H9 (cell line): ENCODE data around the gene B3GALNT2. TPM values are rescaled to one million over a fixed set of nuclear protein-coding genes. Genes with fewer than 3 reads are reported as not detected.

Experiments
- DNase-seq: peaks from one replicate; pipeline ENCODE4 v3.0.0-alpha.2; 2017
- H2AFZ ChIP-seq: one replicate; pipeline ENCODE4 v1.6.1; 2013; ENCODE audit warnings: mild to moderate bottlenecking, low read length, control low read depth, moderate library complexity
- H2AK5ac ChIP-seq: 2 replicates; pipeline ENCODE4 v1.6.1; 2013; ENCODE audit warnings: low read length, control low read depth, mixed read lengths; ENCODE audit not compliant: insufficient read length
- H2BK120ac ChIP-seq: one replicate; pipeline ENCODE4 v1.6.1; 2013; ENCODE audit warnings: low read depth, mild to moderate bottlenecking, low read length, control low read depth, inconsistent platforms; ENCODE audit not compliant: poor library complexity, severe bottlenecking
- H2BK12ac ChIP-seq: 2 replicates; pipeline ENCODE4 v1.6.1; 2013; ENCODE audit warnings: low read length, control low read depth, mixed read lengths, low read depth; ENCODE audit not compliant: insufficient read length
- H2BK15ac ChIP-seq: 2 replicates; pipeline ENCODE4 v1.6.1; 2013; ENCODE audit warnings: low read depth, low read length, control low read depth
- H2BK20ac ChIP-seq: one replicate; pipeline ENCODE4 v1.6.1; 2013; ENCODE audit warnings: low read depth, mild to moderate bottlenecking, low read length, control low read depth, inconsistent platforms; ENCODE audit not compliant: poor library complexity, severe bottlenecking
- H2BK5ac ChIP-seq: 2 replicates; pipeline ENCODE4 v1.6.1; 2013; ENCODE audit warnings: low read length, control low read depth, mixed read lengths; ENCODE audit not compliant: insufficient read length
- H3K14ac ChIP-seq: 2 replicates; pipeline ENCODE4 v1.6.1; 2013; ENCODE audit warnings: low read length, control low read depth; ENCODE audit not compliant: insufficient read depth
- H3K18ac ChIP-seq: 2 replicates; pipeline ENCODE4 v1.6.1; 2013; ENCODE audit warnings: low read depth, mild to moderate bottlenecking, mixed read lengths, low read length, control low read depth; ENCODE audit not compliant: insufficient read length
- H3K23ac ChIP-seq: 2 replicates; pipeline ENCODE4 v1.6.1; 2013; ENCODE audit warnings: low read length, control low read depth, mixed read lengths, low read depth; ENCODE audit not compliant: insufficient read length
- H3K23me2 ChIP-seq: 2 replicates; pipeline ENCODE4 v1.6.1; 2013; ENCODE audit warnings: low read depth, mild to moderate bottlenecking, mixed read lengths, low read length, control low read depth; ENCODE audit not compliant: insufficient read length, poor library complexity, severe bottlenecking
- H3K27ac ChIP-seq: 2 replicates; pipeline ENCODE4 v1.5.1; 2013; ENCODE audit warnings: low read length, control low read depth, mixed read lengths, low read depth; ENCODE audit not compliant: insufficient read length
- H3K27me3 ChIP-seq: 2 replicates; pipeline ENCODE4 v1.6.1; 2013; ENCODE audit warnings: low read length, control low read depth, inconsistent platforms; ENCODE audit not compliant: insufficient read depth
- H3K4ac ChIP-seq: 2 replicates; pipeline ENCODE4 v1.6.1; 2013; ENCODE audit warnings: low read depth, mild to moderate bottlenecking, control low read depth, inconsistent platforms, low read length, moderate library complexity
- H3K4me1 ChIP-seq: 2 replicates; pipeline ENCODE4 v1.6.1; 2013; ENCODE audit warnings: low read length, control low read depth, inconsistent platforms; ENCODE audit not compliant: insufficient read depth
- H3K4me2 ChIP-seq: 2 replicates; pipeline ENCODE4 v1.6.1; 2013; ENCODE audit warnings: low read length, control low read depth, mixed read lengths; ENCODE audit not compliant: insufficient read length, insufficient read depth
- H3K56ac ChIP-seq: 2 replicates; pipeline ENCODE4 v1.6.1; 2013; ENCODE audit warnings: low read depth, mild to moderate bottlenecking, mixed read lengths, low read length, control low read depth; ENCODE audit not compliant: insufficient read length
- H3K79me1 ChIP-seq: 2 replicates; pipeline ENCODE4 v1.6.1; 2013; ENCODE audit warnings: low read depth, mild to moderate bottlenecking, moderate library complexity, low read length, control low read depth, inconsistent platforms; ENCODE audit not compliant: insufficient read depth, poor library complexity, severe bottlenecking
- H3K79me2 ChIP-seq: 2 replicates; pipeline ENCODE4 v1.6.1; 2013; ENCODE audit warnings: low read length, control low read depth, inconsistent platforms; ENCODE audit not compliant: insufficient read depth
- H3K9ac ChIP-seq: 2 replicates; pipeline ENCODE4 v1.6.1; 2013; ENCODE audit warnings: low read length, control low read depth, mixed read lengths; ENCODE audit not compliant: insufficient read length; ENCODE audit errors: extremely low read depth
- H3K9me3 ChIP-seq: one replicate; pipeline ENCODE4 v1.6.1; 2013; ENCODE audit warnings: low read depth, low read length, inconsistent platforms; ENCODE audit not compliant: control insufficient read depth
- H3T11ph ChIP-seq: one replicate; pipeline ENCODE4 v1.6.1; 2013; ENCODE audit warnings: mild to moderate bottlenecking, low read length, control low read depth, inconsistent platforms
- H4K20me1 ChIP-seq: one replicate; pipeline ENCODE4 v1.6.1; 2013; ENCODE audit not compliant: control insufficient read depth, insufficient read length, insufficient read depth
- H4K5ac ChIP-seq: 2 replicates; pipeline ENCODE4 v1.6.1; 2013; ENCODE audit warnings: low read depth, mild to moderate bottlenecking, mixed read lengths, low read length, control low read depth; ENCODE audit not compliant: insufficient read length
- H4K8ac ChIP-seq: replicated peaks from 2 replicates; pipeline ENCODE4 v1.6.1; 2013; ENCODE audit warnings: low read length, control low read depth, mixed read lengths, low read depth; ENCODE audit not compliant: insufficient read length
- H4K91ac ChIP-seq: 2 replicates; pipeline ENCODE4 v1.6.1; 2013; ENCODE audit warnings: low read depth, mild to moderate bottlenecking, moderate library complexity, mixed read lengths, low read length, control low read depth; ENCODE audit not compliant: insufficient read length
- H3K27ac Mint-ChIP-seq, 3 experiments: 2 replicates in 2 of 3; 3 replicates in 1 of 3; pipeline ENCODE4 v1.8.0; 2020 to 2021; ENCODE audit warnings: mixed read lengths in 3 of 3, mild to moderate bottlenecking in 1 of 3, moderate library complexity in 1 of 3
- H3K27me3 Mint-ChIP-seq: 2 replicates; pipeline ENCODE4 v1.8.0; 2021; ENCODE audit warnings: low read depth, mild to moderate bottlenecking, moderate library complexity, mixed read lengths
- H3K36me3 Mint-ChIP-seq, 3 experiments: 2 replicates in 2 of 3; 3 replicates in 1 of 3; pipeline ENCODE4 v1.8.0; 2020 to 2021; ENCODE audit warnings: low read depth in 3 of 3, mixed read lengths in 3 of 3; ENCODE audit not compliant: insufficient read depth in 1 of 3
- H3K4me1 Mint-ChIP-seq, 2 experiments: 2 replicates each; pipeline ENCODE4 v1.8.0; 2020; ENCODE audit warnings: mixed read lengths in 2 of 2
- H3K4me3 Mint-ChIP-seq, 2 experiments: 2 replicates in 1 of 2; 3 replicates in 1 of 2; pipeline ENCODE4 v1.8.0; 2020 to 2021; ENCODE audit warnings: mild to moderate bottlenecking in 2 of 2, mixed read lengths in 2 of 2, moderate library complexity in 1 of 2
- H3K9me3 Mint-ChIP-seq, 2 experiments: 2 replicates in 1 of 2; 3 replicates in 1 of 2; pipeline ENCODE4 v1.8.0; 2020; ENCODE audit warnings: mild to moderate bottlenecking in 2 of 2, mixed read lengths in 2 of 2, moderate library complexity in 1 of 2
- WGBS: extraction: QIAGEN DNeasy Blood & Tissue Kit; methylation state at CpG from one replicate; pipeline ENCODE4 v1.1.7; 2013; ENCODE audit warnings: missing lambda C conversion rate, low lambda C conversion rate, mixed read lengths; ENCODE audit not compliant: insufficient read length; ENCODE audit errors: extremely low coverage; 5-methylcytosine and 5-hydroxymethylcytosine counted together
- total RNA-seq: library from RNA; stranded (reverse); gene quantifications from 2 replicates; pipeline ENCODE4 v1.2.1, GENCODE V29; 2021
- TF ChIP-seq, protein P1 (sequence below): fragments of 200-600 bp; sonication (generic); conservative IDR thresholded peaks from 3 replicates; pipeline ENCODE4 v1.8.0; 2021; ENCODE audit warnings: antibody characterized with exemption, mild to moderate bottlenecking

Gene B3GALNT2
- total RNA-seq, 1 experiment from 2014 or later: 27.8 TPM

DNA sequence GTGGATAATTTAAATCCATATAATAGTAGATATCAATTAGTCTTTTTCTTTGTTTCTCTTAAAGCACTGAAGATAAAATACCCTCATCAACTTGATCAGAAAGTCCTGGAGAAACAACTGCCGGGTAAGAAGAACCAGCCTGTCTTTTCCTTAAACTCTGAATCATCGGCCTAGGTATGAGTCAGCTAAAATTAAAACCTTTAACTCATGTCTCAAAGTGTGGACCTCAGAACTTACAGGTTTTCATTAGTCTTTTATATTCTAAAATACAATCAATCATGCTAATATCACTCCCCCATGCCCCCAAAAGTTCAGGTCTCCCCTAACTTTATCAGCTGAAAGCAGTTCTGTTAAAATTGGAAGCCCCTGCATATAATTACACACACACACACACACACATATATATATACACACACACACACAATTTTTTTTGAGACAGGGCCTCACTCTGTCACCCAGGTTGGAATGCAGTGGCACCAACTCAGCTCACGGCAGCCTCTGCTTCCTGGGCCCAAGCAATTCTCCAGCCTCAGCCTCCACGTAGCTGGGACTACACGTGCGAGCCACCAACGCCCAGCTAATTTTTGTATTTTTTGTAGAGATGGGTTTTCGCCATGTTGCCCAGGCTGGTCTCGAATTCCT is 61.3 kb downstream of the B3GALNT2 start:
- Mint-ChIP-seq H3K9me3 (no peaks in the 10 kb centered on the region), H3K27me3 (no peaks in the 10 kb centered on the region), H3K36me3 (peaks cover 22 to 84% (median 64%) of the 10 kb centered on the region in 3 experiments)

More for the DNA sequence above, 61.3 kb downstream of the B3GALNT2 start:
- H3K27ac ChIP-seq: no peak overlapping the region
- H3K4me2 ChIP-seq: no peak overlapping the region
- H2BK5ac ChIP-seq: no peak overlapping the region
- H3T11ph ChIP-seq: no peak overlapping the region
- H3K56ac ChIP-seq: no peak overlapping the region
- H3K23ac ChIP-seq: no peak overlapping the region
- H4K5ac ChIP-seq: no peak overlapping the region
- H3K23me2 ChIP-seq: no peaks in the 10 kb centered on the region
- H2BK120ac ChIP-seq: no peak overlapping the region
- no peaks in the 10 kb centered on the region for H3K79me2 ChIP-seq
- no peaks in the 10 kb centered on the region for H3K4me1 ChIP-seq
- H3K27me3 ChIP-seq: no peaks in the 10 kb centered on the region
- no peak overlapping the region for H3K9ac ChIP-seq
- no peak overlapping the region for H3K14ac ChIP-seq
- Mint-ChIP-seq H3K4me3 (no peak overlapping the region), H3K4me1 (no peaks in the 10 kb centered on the region), H3K27ac (peak overlapping the region in 1 of 3 experiments; percentile 61; a peak in 1 of 7 replicates)
- H2BK20ac ChIP-seq: no peak overlapping the region
- H2BK15ac ChIP-seq: no peak overlapping the region
- H2BK12ac ChIP-seq: no peak overlapping the region
- no CpG with 5 or more reads among the region's 9 CpGs for whole genome bisulfite sequencing
- H3K79me1 ChIP-seq: no peaks in the 10 kb centered on the region
- no peak overlapping the region for H3K18ac ChIP-seq
- no peak overlapping the region for H4K91ac ChIP-seq
- TF ChIP-seq, protein P1, sequence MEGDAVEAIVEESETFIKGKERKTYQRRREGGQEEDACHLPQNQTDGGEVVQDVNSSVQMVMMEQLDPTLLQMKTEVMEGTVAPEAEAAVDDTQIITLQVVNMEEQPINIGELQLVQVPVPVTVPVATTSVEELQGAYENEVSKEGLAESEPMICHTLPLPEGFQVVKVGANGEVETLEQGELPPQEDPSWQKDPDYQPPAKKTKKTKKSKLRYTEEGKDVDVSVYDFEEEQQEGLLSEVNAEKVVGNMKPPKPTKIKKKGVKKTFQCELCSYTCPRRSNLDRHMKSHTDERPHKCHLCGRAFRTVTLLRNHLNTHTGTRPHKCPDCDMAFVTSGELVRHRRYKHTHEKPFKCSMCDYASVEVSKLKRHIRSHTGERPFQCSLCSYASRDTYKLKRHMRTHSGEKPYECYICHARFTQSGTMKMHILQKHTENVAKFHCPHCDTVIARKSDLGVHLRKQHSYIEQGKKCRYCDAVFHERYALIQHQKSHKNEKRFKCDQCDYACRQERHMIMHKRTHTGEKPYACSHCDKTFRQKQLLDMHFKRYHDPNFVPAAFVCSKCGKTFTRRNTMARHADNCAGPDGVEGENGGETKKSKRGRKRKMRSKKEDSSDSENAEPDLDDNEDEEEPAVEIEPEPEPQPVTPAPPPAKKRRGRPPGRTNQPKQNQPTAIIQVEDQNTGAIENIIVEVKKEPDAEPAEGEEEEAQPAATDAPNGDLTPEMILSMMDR: no peak
- H4K8ac ChIP-seq: no peak overlapping the region
- no peak overlapping the region for H2AFZ ChIP-seq
- H4K20me1 ChIP-seq: no peaks in the 10 kb centered on the region
- no peak overlapping the region for H3K4ac ChIP-seq
- H2AK5ac ChIP-seq: no peak overlapping the region
- DNase-seq: no peak
- H3K9me3 ChIP-seq: no peaks in the 10 kb centered on the region
